NCI-H526 treated with DMSO at 0.1 percent for 48 hours (cell line): ENCODE measurements around the gene TRPM8.
A peak's percentile ranks its signal among the peaks of the same experiment; 100 is the strongest.
"Not testable (repeated sequence)": the region's sequence is repeated elsewhere in the genome, so short reads cannot be mapped to it uniquely, and the experiment has no call there.

Source experiments
- DNase-seq: peaks from one replicate; lab custom pipeline; 2025; lab: John Stamatoyannopoulos, UW

TRPM8 gene

DNA sequence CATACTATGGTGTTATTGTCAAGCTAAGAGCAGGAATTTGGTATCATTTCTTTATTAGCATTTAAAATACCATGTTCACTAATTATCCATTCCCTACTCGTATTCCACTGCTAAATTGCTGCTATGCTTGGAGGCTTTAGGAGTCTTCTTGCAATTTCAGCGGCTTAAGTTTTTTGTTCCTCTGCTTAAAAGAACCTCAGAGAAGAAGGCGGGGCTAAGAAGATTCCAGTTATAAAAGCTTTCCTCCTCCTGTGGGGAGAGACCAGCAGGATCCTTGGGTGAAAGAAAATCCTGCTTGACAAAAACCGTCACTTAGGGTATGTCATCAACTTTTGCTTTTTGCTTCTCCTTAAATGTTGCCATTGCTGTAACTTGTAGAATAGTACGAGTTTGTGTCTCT, at the start of gene TRPM8:
TRPM8 (plus strand) TSS at position 258 of the 400 bp plus-strand sequence. CDS start 9,165 bp downstream, outside the sequence.
- no peak for DNase-seq

DNA sequence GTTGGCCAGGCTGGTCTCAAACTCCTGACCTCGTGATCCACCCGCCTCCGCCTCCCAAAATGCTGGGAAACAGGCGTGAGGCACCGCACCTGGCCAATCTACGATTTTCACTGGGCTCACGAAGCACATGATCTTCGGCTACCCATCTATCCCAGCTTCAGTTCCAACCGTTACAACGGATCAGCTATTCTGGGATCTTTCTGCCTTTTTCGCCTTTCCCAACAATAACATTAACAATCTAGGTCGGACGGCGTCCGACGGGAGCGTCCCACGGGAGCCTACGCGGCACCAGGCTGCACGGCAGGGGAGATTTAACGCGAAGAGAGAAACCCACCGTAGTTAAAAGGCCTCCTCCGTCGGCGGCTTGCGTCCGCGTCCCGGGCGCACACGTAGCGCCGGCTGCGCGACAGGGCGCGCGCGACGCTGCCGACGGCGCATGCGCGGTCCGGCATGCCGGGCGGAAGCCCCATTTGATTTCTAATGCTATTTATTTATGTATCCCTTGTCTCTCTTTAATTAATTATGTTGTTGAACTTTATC, 49.1 kb upstream of the TRPM8 start, which contains the start of gene MSL3B:
MSL3B (minus strand) TSS at position 394 of the 540 bp plus-strand sequence.
- DNase-seq: peak; percentile 72

GRCh38 chr2:233871432-233871831, 45.7 kb upstream of the TRPM8 start:
- DNase-seq: no peak

GRCh38 chr2:233872125-233872524, 45.0 kb upstream of the TRPM8 start:
- DNase-seq: not testable (repeated sequence)

DNA sequence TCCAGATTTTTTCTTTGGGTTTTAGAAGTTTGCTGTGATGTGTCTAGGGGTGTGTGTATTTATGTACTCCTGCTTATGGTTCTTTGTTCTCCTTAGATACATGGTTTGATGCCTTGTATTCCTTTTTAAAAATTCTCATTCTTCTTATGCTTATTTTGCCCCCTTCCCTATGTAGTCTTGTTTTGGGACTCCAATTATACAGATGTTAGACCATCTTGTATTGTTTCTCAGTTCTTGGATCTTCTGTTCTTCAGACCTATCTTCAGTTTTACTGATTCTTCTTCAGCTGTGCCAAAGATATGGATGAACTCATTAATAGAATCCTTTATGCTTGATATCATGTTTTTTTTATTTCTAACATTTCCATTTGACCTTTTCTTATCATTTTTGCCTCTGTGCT, 34.8 kb upstream of the TRPM8 start:
- DNase-seq: no peak

GRCh38 chr2:233892793-233893192, 24.4 kb upstream of the TRPM8 start:
- no peak for DNase-seq

DNA sequence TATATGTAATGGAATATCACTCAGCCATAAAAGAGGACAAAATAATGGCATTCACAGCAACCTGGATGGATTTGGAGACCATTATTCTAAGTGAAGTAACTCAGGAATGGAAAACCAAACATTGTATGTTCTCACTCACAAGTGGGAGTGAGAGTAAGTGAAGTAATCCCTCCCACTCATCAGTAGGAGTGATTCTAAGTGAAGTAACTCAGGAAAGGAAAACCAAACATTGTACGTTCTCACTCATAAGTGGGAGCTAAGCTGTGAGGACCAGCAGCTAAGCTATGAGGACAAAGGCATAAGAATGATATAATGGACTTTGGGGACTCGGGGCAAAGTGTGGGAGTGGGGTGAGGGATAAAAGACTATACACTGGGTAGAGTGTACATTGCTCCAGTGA, 20.9 kb upstream of the TRPM8 start:
- not testable (repeated sequence) for DNase-seq

DNA sequence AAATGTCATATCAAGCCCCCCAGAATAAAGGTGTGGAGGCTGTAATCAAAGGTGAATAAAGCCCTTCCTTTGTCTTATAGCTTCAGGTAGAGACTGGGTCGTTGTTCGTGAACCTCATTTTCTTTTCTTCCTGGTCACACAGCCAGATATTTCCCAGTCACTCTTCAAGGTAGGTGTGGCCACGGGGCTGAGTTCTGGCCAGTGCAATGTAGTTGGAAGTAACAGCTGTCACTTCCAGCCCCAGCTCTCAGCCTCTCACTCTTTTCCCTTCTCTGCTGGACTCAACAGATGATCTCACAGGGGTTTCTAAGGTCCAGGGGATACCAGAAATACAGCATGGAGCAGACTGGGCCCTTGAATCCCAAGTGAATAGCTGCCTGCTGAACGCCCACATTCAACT, 15.8 kb upstream of the TRPM8 start:
- DNase-seq: no peak

DNA sequence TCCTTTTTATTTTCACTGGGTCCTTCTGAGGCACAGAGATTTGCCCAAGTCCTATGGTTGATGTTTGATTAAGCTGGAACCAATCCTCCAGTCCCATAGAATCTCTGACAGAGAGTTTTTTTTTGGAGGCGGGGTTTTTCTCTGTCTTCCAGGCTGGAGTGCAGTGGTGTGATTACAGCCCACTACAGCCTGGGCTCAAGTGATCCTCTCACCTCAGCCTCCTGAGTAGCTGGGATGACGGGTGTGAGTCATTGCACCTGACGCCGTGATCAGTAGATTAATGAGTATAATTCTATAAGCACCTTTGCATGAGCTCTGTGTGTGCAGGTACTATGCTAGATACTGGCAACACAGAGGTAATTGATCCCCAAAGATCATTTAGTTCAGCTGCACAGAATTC, 15.3 kb upstream of the TRPM8 start:
- no peak for DNase-seq

- no peak for DNase-seq
Observed at GRCh38 chr2:233905945-233906344, 11.2 kb upstream of the TRPM8 start.

DNA sequence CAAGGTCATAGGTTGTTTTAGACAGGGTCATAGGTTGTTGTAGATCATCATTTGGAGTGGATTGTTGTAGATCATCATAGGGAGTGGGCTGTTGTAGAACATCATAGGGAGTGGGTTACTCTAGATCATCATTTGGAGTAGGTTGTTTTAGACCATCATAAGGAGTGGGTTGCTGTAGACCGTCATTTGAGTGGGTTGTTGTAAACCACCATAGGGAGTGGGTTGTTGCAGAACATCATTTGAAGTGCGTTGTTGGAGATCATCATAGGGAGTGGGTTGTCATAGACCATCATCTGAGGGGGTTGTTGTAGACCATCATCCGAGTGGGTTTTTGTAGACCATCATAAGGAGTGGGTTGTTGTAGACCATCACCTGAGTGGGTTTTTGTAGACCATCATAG, 9.5 kb upstream of the TRPM8 start:
- no peak for DNase-seq

GRCh38 chr2:233912691-233913423, 4.3 kb upstream of the TRPM8 start:
- no peak for DNase-seq

DNA sequence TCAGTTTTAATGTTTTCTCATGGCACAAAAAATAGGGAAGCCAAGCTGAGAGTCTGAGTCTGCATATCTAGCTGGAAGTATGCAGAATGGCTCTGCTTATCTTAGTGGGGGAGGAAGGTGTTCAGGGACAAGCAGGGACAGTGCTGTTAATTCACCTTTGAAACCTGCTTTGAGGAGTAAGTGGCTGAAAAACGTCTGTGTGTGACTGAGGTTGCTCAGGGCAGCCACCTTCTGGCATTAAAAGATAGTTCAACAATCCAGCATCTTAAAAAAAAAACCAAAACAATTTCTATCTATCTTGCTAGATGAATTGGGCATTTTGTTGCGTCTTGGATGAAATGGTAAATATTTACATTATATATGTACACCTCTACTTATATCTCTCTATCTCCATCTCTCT, 2.0 kb upstream of the TRPM8 start:
- DNase-seq: peak; percentile 7

- no peak for DNase-seq
Observed at GRCh38 chr2:233919319-233919718, 2.1 kb downstream of the TRPM8 start.

- DNase-seq: no peak
Observed at GRCh38 chr2:233919938-233920337, 2.8 kb downstream of the TRPM8 start.

GRCh38 chr2:233922471-233922870, 5.3 kb downstream of the TRPM8 start:
- no peak for DNase-seq

DNA sequence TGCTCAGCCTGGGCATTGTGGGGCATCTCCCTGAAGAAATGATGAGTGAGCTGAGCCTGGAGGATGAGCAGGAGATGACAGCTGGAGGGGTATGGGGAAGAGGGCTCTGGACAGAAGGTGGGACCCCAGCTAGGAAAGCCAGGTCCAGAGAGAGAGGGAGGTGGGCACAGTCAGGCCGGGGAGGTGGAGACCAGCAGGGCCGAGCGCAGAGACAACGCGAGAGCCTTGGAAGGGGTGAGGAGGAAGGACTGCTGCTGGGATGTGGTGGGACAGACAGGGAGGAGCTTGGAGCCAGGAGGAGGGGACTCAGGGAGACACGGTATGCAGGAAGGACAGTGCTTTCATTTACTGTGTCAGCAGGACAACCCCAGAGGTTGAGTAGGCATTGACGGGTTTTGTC, 8.2 kb downstream of the TRPM8 start:
- DNase-seq: no peak

DNA sequence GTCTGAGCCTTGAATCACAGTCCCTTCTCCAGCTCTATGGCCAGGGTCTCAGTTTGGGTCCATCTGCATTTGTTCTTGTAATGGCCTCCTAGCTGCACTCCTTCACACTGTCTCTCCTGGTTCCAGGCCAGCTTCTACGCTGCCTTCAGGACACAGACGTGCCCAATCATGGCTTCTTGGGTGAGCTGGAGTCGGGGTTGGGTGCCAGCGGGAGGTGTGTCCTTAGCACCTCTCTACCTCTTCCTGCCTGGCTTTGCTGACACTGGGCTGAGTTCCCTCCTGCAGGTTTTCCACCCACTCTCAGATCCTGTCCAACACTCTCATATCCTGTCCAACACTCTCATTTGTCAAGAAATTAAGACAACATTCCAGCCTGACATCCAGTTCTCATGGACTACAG, 9.6 kb downstream of the TRPM8 start:
- DNase-seq: no peak

- DNase-seq: peak; percentile 9
Observed at GRCh38 chr2:233928594-233929351, 11.6 kb downstream of the TRPM8 start.

DNA sequence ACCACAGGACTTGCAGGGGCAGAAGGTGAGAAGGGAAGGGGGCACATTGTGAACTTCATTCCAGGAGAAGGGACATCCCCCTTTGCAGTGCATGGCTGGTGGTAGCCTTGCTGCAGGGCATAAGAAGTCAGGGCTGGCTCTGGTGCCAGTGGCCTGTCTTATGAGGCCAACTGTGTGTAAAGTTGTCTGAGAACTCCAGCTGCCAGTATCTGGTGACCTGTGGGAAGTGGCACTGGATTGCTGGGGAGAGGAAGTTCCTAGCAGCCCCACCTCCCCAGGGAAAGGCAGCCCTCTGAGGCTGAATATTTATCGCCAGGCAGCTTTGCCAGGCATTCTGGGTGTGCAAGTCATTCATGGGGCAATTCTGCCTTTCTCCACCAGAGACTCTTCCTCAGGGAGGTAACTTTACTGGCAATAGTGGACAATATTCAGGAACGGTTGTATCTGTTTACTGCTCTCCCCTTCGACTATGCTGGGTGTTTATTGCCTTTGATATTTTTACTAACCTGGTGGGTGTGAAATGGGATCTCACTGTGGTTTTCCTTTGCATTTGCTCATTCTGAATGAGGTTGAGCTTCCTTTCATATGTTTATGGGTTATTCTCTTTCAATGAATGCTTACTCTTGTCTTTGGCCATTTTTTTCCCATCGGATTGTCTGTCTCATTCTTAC, 12.3 kb downstream of the TRPM8 start:
- DNase-seq: no peak

GRCh38 chr2:233934524-233934923, 17.4 kb downstream of the TRPM8 start:
- DNase-seq: no peak

DNA sequence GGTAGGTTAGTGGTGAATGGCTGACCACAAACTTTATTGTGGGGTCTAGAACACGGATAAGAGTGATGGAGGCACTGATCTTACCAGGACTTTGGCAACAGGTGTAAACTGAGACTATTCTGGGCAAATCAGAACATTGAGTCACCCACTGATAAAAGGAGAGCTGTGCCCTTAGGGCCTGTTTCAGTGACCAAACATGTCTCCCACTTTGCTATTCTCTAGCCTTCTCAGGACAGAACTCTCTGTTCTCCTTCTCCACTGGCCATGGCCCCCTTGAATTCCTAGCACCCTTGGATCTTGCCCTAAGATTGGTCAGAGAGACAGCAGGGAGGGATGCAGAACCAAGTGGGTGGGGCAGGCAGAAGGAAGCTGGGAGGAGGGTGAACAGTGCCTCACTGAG, 18.3 kb downstream of the TRPM8 start:
- DNase-seq: no peak

GRCh38 chr2:233936089-233936488, 18.9 kb downstream of the TRPM8 start:
- no peak for DNase-seq
